ENCODE measurements around the gene NUPR1.

DNA sequence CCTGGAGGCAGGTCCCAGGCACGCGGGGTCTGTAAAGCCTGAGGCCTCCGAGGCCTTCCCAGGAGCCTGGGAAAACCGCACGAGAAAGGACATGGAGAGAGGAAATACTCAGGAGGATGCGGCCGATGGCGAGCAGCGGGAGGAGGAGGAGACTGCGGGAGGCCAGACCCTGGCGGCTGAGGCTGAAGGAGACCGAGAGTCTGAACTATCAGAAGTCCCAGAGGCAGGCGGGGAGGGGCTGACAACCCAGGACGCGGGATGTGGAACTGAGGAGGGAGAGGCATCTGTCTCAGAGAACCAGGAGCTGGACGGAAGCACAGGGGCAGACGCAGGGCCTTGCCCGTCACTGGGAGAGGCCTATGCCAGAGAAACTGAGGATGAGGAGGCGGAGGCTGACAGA lies 41.9 kb downstream of the NUPR1 start:
- TF ChIP-seq, protein P1, sequence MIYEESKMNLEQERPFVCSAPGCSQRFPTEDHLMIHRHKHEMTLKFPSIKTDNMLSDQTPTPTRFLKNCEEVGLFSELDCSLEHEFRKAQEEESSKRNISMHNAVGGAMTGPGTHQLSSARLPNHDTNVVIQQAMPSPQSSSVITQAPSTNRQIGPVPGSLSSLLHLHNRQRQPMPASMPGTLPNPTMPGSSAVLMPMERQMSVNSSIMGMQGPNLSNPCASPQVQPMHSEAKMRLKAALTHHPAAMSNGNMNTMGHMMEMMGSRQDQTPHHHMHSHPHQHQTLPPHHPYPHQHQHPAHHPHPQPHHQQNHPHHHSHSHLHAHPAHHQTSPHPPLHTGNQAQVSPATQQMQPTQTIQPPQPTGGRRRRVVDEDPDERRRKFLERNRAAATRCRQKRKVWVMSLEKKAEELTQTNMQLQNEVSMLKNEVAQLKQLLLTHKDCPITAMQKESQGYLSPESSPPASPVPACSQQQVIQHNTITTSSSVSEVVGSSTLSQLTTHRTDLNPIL (CRISPR knock-in tag; IDR thresholded peaks at IDR 0.05; ENCODE audit: low read depth) = no peak
- no peak for TF ChIP-seq TOX (CRISPR knock-in tag; IDR thresholded peaks at IDR 0.05; ENCODE audit: borderline replicate concordance)

Measured in SK-N-SH treated with all-trans-retinoic acid at 6 μM for 48 hours (cell line).